Measurements from ENCODE around the gene NDUFAF3.

- TF ChIP-seq CTCF (IDR thresholded peaks at IDR 0.05; ENCODE audit: insufficient read depth, low read length, poor library complexity, severe bottlenecking) (no peak), EZH2phosphoT487 (conservative IDR thresholded peaks at IDR 0.05; ENCODE audit: low read length) (no peak)
Measured at GRCh38 chr3:49032646-49033304, 10.9 kb downstream of the NDUFAF3 start.

All from SU-DHL-6 (cell line).